ENCODE results near the gene MACROH2A1.

MACROH2A1 gene

DNA sequence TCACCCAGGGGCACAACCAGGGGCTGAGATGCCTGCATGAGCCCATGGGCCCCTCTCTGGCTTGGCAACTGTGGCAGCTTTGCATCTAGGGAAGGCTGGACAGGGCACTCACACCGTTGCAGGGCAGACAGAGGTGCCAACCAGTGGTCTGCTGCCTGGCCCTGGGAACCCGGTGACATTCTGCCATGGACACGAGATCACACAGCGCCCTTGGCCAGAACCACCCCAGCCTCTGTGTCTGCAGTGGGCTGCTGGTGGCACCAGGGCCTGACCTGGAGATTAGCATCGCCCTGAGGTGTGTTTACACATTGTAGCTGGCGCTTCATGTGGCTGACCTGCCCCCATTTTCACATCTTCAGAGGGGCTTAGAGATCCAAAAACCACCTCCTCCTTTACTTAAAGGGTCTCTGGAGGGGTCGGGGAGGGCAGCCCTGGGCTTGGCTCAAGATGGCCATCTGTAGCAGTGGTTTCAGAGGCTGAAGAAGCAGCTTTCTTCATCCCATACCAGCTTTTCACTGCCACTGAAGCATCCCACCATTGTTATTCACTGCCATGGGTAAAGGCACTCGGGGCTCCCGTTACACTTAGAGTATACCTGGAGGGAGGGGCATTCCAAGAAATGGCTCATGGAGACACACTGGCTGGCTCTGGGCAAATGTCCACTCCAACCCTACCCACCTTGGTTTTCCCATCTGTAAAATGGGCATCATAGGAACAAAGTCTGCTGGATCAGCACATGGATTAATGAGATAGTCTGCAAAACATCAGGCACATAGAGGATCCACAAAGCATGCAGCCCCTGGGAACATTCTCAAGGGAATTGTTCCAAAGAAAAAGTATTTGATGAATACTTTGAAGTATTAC, 36.7 kb upstream of the MACROH2A1 start:
- no peak for DNase-seq

DNA sequence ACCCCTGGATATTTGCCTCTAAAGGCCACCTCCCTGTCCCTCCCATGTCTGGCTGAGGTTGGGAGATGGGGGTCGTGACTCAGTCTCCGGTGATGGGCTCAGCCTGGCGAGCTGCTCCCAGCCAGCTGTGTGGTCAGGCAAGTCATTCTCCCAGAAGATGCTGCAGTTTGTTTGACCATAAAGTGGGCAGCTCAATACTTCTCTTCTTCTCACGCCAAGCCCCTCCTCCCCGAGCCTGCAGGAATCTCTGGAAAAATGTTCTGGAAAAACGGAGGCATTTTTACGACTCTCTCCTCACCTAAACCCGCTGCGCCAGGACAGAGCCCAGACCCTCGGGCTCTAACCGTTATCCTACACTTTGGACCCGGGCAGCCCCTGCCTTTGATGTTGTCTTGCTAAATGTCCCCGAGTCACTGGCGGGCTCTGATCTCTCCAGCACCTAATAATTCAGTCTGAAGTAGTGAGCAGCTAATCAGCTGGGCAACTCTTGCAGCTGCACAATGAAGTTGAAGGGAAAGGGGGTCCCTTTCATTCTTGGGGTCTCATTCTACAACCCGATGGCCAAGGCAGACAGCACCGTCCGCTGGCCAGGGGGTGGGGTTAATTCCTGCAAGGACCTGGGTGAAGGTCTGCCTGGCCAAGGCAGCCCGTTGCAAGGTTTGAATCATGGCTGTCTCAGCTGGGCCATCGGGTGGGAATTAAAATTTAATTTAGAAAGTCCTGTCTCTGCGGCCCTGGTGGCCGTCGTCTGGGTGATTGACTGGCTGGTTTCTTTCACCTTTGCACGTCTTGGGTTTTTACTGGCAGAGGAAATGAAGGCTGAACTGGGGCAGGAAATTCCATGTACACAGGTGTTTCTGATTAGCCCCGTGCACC, 35.8 kb upstream of the MACROH2A1 start:
- no peak for DNase-seq

DNA sequence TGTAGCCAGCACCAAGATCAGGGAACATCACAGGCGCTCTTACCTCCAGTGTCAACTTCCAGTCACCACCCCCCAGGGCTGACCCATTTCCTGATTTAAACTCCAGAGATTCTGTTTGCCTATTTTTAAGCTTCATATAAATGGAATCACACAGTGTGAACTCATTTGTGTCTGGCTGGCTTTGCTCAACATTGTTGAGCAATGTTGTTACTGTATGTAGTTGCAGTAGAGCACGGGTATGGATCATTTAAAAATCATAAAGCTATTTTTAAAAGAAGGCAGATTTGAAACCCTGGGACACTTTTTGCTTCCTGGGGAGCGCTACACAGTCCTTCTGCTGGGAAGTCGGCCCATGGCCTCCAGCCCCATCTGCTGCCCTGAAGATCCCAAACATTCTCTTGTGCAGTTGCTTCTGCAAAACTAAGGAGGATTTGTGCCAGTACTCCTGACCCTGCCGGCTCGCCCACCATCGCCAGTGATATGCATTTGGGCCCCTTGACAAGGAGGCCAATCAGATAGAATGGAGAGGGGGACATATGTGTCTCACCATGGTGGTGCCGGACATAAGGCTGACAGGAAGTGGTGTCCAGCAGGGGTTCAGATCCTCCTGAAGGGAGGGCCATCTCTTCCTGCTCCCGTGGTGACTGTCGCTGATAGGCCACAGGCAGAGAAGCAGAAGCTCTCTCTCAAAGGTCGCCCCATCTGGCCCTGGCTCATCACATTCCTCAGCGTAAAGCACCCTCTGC, 34.8 kb upstream of the MACROH2A1 start:
- DNase-seq = no peak

DNA sequence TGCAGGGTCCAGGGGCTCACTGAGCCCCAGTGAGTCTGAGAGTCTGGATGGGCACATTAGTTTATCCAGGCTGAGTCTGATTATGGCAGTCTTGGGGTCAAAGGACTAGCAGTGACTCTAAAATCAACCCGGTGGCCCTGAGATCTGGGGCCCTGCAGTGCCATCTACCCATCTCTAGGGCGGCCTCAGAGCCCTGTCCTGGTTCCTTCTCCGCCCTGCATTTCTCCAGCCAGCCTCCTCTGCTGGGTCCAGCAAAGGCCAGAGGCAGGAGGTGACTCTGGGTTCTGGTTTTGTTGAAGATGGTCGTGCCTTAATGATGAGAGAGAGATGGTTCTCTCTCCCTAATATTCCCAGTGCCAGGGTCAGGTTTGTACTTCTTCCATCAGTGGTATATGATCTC, 33.1 kb upstream of the MACROH2A1 start:
- no peak for DNase-seq

DNA sequence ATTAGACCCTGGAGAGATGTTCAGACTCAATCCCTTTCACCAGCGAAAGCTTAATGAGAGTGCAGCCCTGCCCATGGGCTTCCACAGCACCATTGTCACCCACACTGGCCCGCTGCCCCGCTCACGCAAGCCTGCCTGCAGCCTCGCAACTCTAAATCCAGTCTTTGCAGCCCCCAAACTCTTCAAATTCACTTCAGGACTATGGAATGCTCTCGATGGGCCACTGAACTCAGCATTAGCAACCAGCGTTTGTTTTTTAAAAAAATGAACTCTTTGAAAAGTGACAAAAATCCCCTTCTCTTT, 31.1 kb upstream of the MACROH2A1 start:
- no peak for DNase-seq

DNA sequence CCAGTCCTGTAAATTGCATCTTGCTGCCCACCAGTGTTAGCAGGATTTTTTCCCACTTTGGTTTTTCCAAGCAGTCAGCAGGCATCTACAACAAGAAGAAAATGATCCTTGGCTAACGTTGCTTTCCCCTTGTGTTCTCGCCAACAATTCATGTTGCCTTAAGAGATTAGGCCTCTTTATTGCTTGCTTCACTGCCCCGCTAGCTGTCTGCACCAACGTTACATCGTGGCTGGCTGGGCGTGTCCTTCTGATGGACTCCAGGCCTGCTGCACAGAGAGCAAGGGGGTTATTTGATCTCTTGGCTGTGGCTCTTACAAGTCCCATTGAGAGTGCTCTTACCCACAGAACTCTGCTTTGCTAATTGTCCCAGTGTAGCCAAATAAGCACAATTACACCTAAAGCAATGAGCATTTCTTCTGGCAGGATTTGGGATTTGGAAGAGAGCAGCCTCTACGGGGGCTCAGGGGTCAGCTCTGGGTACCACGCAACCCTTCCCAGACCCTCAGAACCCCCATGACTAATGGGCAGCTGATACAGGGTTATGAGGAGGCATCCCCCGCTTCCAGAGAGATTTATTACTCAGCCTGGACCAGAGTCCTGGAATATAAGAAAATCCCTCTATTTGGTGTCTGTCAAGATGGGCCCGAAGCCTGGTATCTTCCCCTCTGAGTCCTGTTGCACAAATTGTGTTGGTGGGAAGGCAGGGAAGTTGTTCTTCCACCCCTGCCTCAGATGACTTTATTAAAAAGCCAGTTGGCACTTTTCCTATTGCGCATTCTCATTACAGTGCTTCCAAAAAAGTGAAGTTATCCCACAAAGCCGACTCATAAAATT, 30.5 kb upstream of the MACROH2A1 start:
- peak; percentile 72 for DNase-seq

DNA sequence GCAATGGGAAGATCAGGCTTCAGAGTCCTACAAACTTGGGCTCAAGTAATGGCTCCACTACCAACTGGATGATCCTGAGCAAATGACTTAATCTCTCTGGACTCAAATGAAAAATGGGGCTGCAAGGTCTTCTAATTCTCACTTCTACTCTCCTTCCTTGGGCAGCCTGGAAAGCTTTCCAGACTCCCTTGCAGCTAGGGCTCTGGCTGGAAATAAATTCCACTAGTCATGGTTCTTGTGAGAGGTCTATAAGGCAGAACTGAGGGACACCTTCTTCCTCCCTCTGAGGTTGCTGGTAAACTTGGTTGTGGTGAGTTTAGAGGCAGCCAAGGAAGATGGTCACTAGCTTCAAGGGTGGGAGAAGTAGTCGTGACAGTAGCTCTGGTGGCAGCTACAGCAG, 29.6 kb upstream of the MACROH2A1 start:
- DNase-seq = no peak

DNA sequence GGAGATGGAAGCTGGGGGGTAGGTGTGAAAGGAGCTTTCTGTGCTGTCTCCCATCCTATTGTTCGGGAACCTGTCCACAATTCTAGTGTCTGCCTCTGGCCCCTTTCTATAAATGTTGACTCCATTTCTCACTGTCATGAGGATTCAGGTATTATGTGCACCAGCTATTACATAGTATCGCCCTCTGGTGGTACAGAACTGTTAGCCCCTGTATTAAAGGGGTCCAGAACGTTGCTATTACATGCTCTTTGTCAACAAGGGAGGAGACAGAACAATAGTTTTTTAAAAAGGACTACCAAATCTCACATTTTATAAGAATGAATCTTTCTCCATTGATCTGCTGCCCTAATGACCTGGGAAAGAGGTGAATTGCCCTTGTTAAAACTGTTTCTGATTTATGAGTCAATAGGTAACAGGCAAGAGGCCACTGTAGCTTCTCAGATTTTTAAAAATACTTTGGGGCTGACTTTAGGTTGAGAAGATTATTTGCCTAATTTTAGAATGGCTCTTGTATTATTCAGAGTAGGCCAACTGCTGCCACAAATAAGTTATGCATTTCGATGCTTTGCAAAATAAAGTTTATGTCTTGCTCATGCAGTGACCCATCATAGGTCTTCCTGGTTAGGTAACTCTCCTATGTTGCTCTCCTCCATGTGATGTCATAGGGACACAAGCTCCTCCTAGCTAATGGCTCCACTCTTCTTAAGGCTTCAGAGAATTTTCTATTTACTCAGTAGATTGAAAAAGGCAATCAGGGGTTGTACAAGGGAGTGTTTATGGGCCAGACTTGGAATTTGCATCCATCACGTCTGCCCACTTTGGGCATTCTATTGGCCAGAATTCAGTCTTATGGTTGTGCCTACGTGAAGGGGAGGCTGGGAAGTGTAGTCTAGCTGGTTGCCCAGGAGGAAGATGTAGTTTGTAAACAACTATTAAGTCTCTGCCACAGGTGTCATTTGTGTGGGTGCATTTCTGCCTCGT, 27.4 kb upstream of the MACROH2A1 start:
- no peak for DNase-seq

DNA sequence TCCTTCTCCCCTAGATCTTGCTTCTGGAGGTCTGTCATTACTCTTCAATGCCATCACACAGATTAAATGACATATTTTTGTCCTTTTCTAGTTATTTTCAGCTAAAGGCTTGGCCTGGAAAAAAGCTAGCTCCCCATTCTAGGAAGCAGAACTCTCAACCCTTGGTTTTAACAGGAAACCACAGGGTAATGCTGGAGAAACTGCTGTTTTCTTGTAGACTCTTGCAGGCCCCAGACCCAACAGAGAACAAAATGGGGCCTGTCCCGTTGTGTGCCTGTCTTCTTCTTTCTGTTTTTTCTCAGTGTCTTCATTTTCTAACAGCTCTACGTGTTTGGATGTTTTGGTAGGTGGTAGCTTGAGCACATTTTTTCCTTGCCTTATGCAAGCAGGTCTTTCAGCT, 26.6 kb upstream of the MACROH2A1 start:
- no peak for DNase-seq

DNA sequence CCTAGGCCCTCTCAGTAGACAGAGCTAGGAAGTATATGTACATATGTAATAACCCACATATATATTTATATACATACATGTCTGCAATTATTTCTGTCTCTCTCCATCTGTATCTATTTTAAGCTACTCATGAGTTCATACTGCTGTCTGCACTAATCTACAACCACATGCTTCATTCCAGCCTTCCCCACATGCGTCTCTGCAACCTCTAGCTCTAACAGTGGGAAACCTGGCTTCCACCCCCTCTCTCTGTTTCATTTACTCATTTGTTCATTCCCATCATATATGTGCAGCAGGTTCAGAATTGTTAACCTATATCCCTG, 24.8 kb upstream of the MACROH2A1 start:
- DNase-seq = no peak

DNA sequence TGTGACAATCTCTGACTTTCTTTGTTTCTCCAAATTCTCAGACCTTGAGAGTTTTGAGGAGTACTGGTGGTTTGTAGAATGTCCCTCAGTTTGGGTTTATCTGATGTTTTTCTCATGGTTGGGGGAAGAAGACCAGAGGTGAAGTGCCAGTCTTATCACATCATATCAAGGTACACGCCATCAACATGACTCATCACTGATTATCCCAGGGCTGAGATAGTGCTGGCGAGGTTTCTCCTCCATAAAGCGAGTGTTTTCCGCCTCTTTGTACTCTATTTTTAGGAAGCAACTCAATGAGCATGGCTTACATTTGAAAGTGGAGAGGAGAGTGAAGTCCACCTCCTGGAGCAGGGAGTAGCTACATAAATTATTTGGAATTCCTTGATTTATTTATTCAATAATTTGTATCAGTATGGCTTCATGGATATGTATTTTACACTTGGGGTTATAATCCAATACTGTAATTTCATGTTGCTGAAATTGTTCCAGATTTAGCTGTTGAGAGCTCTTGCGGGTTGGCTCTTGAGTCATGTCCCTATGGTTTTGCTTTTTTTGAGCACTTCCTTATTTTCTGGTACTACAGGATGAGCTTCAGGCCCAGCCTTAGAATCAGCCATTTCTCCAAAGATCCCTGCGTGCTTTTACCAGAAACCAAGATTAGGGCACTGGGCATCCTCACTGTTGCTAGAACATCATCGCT, 24.3 kb upstream of the MACROH2A1 start:
- DNase-seq = no peak

DNA sequence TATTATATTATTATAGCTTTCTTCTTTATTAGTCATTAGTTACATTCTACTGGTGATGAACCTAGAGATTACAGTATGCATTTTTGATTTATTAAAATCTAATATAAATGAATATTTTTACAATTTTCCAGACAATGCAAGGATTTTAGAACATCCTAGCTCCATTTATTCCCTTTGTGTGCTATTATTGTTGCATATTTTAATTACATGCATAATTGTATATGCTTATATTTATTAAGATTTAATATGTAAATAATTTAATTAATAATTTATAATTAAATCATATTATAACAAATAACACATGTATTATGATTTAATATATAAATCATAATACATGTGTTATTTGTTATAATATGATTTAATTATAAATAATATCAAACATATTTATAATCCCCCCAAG, 23.4 kb upstream of the MACROH2A1 start:
- no peak for DNase-seq

DNA sequence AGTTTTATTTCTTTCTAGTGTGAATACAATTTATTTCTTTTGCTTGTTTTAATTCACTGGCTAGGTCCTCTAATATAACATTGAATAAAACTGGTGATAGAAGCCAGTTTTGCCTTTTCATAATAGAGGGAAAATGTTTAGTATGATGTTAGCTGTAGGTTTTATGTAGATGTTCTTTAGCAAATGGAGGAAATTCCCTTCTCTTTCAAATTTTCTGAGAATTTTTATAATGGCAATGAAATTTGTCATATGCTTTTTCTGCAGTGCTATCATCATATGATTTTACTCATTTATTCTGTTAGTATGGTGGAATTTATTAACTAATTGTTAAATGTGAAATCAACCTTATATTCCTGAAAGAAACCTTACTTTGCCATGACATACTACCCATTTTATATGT, 18.1 kb upstream of the MACROH2A1 start:
- DNase-seq = no peak

DNA sequence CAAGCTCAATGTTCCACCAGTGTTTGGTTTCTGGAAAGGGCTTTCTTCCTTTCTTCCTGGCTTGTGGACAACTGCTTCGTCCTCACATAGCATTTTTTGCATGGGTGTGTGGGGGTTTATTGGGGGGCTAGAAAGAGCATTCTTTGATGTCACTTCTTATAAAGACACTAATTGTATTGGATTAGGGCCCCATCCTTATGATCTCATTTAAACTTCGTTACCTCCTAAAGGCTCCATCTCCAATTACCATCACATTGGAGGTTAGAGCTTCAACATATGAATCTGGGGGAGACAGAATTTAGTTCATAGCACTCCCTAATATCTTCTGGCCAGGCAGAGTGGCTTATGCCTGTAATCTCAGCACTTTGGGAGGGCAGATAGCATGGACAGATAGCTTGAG, 6.1 kb upstream of the MACROH2A1 start:
- no peak for DNase-seq

DNA sequence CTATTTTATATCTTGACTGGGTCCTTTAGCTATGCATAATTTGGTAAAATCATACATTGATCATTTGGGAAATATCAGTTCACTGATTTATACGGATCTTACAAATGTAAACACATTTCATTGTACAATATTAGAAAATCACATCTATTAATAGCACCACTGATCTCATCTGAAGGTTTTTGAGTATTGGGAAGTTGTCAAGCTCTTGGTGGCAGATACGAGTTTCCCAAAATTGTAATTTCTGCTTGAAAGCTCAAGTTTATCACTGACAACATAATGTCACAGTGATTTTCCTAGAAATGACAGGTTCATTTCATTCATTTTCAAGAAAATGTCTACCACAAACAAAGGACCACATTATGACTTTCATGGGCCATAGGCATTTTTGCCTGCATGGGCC, 3.0 kb upstream of the MACROH2A1 start:
- no peak for DNase-seq

DNA sequence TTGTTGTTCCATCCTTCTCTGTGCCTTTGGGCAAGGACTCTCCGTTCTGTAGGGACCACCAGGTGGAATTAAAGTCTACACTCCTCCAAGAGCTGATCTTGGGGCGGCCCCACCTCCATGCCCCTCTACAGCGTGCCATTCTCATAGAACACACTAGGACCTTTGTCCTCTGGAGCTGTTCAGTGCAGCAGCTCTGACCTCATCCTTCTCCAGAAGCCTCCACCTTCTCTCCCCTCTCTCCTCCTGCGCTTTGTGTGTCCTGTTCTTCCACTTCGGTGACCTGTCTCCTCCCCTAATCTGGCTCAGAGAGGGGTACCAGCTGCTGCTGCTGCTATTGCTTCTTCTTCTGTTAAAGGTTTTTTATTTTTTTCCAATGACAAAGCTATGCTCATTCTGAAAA, 1.8 kb upstream of the MACROH2A1 start:
- no peak for DNase-seq

DNA sequence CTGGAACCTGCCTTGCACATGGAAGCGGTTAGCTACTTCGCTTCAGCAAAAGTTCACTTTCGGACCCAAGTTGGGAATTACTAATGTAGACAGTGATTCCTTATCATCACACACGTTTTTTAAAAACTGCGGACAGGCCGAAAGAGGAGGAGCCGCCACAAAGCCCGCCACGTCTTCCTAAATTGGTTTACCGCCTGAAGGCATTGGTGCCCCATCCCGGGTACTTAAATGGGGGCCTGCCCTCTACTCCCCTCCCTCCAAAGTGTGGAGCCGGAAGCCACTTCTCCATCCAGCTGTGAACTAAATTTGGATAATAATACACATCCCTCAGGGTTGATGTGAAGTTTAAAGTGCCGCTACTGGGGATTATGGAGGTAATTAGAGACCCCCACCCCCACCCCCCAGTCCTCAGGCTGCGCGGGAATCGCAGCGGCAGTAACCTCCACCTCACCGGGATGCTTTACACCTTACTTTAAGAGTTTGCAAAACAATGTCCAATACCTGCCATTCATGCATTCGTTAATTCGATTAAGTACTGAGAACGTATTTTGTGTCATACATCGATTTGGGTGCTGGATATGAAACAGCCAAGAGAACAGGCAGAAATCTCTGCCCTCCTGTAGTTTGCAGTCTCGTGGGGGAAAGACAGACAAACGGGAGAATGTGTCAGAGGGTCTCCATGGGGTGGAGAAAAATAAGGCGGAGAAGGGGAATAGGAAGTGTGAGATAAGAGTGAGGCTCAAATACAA, 937 bp upstream of the MACROH2A1 start:
- no peak for DNase-seq

DNA sequence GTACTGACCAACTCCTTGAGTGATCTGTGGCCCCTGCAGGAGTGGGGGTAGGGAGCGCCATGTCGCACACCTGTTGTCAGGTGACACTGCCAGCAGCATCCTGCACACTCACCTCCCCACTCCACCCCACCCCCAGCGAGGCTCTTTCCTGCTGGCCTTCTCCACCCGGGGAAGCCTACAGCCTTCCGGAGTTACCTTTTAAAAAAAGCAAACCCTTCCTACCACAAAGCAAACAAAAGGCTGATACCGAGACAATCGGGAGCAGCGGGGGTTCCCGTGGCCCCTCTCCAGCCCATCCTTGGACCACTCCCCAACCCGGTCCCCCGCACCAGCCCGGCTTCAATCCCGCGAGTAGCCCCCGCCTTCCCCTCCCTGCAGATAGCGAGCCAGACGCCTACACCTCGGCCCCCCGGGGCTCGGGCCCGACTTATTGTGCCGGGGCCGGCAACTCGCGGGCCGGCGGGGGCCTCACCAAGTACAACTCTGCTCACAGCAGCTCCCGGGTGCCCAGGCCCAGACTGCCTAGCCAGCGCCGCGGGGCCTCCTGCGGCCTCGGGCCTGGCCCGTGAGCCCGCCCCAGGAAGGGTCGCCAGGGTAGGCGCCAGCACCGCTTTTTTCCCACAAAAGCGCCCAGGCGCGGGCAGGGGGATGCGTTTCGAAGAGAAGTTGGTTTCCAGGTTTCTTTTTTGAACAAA, 724 bp downstream of the MACROH2A1 start:
- DNase-seq = peak; percentile 59

DNA sequence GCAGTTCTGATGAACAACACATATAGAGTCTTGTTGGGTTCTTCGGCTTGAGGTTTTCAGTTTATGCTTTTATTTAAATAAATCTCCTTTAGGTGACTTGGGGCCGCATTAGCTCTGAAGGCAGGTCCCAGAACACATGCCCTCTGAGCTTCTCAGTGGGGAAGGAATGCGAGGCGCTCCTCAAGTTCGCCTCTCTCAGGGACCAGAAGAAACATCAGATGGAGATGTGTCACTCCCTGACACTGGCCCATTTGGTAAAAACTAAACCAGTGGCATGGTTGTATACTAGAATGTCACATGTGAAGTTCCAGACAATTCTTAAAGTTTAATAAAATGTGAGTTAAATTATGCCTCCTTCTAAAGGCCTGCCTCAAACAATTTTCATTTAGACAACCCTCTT, 1.9 kb downstream of the MACROH2A1 start:
- DNase-seq = no peak

All from left hindlimb (tissue), 1 donor.